ENCODE results near the gene SWAP70.

DNA sequence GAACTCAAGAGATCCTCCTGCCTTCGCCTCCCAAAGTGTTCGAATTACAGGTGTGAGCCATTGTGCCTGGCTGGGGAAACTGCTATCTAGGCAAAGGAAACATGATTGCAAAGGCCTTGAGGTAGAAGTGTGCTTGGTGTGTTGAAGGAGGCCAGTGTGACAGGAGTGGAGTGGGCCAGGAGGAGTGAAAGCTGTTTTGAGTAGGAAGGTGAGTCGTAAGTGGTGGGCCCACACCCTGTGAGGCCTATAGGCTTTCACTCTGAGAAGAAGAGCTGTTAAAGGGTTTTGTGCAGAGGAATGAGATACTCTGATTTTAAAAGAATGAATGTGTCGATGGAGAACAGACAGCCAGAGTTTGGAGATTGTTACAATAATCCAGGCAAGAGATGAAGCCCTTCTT is 47.0 kb upstream of the SWAP70 start:
- TF ChIP-seq, protein P1, sequence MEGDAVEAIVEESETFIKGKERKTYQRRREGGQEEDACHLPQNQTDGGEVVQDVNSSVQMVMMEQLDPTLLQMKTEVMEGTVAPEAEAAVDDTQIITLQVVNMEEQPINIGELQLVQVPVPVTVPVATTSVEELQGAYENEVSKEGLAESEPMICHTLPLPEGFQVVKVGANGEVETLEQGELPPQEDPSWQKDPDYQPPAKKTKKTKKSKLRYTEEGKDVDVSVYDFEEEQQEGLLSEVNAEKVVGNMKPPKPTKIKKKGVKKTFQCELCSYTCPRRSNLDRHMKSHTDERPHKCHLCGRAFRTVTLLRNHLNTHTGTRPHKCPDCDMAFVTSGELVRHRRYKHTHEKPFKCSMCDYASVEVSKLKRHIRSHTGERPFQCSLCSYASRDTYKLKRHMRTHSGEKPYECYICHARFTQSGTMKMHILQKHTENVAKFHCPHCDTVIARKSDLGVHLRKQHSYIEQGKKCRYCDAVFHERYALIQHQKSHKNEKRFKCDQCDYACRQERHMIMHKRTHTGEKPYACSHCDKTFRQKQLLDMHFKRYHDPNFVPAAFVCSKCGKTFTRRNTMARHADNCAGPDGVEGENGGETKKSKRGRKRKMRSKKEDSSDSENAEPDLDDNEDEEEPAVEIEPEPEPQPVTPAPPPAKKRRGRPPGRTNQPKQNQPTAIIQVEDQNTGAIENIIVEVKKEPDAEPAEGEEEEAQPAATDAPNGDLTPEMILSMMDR (IDR thresholded peaks at IDR 0.05 in 8 of 11, conservative IDR thresholded peaks at IDR 0.05 in 3 of 11): no peak
- TF ChIP-seq POLR2AphosphoS5 (IDR thresholded peaks at IDR 0.05): no peak
- no peak for TF ChIP-seq POLR2A (IDR thresholded peaks at IDR 0.05)

Data from spleen (tissue), 7 donors.